ENCODE measurements around the gene SLC41A3. TPM values are rescaled to one million over a fixed set of nuclear protein-coding genes. Genes with fewer than 3 reads are reported as not detected.

Gene SLC41A3
- polyA plus RNA-seq, 3 donors from 2014 or later: 24.1 to 28.0 (median 25.4) TPM

DNA sequence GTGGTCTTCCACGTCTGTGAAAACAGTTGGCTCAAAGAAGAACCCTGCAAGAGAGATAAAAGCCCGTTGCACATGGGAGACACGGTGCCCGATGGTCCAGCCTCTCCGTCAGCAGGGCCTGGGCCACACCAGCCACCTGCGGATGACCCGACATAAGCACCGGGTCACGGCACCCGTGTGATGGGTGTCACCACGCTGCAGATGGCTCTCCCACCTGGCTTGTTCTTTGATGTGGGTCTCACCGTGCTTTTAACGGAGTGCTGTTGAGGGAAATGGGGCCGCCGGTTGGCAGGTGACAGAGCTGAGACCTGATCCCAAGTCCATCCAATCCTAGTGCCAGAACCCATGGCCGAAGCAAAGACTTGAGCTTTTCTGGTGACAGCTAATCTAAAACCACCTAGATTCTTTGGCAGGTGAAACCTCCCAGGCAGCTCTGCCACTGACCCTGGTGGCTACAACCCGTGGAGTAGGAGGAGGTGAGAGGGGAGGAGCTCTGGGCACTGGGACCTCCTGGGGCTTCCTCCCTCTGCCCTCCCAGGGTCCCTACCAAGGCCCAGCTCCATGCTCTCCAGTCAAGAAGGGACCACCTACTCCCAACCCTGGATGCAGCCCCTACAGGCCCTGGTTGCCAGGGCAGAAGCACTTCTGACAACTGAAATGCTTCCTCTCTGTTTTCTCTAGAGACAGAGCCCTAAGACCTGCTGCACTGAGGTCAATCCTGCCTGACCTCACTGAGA lies 23.4 kb upstream of the SLC41A3 start:
- H3K27ac Mint-ChIP-seq: no peak overlapping the region
- H3K4me3 Mint-ChIP-seq: no peak overlapping the region
- no peaks in the 10 kb centered on the region for H3K36me3 Mint-ChIP-seq
- H3K9me3 Mint-ChIP-seq: no peaks in the 10 kb centered on the region
- no peaks in the 10 kb centered on the region for H3K4me1 Mint-ChIP-seq
- peaks cover 2% of the 10 kb centered on the region in 3 donors for H3K27me3 Mint-ChIP-seq (ENCODE audit: low read depth in 3 of 3)
- DNase-seq: no peak

DNA sequence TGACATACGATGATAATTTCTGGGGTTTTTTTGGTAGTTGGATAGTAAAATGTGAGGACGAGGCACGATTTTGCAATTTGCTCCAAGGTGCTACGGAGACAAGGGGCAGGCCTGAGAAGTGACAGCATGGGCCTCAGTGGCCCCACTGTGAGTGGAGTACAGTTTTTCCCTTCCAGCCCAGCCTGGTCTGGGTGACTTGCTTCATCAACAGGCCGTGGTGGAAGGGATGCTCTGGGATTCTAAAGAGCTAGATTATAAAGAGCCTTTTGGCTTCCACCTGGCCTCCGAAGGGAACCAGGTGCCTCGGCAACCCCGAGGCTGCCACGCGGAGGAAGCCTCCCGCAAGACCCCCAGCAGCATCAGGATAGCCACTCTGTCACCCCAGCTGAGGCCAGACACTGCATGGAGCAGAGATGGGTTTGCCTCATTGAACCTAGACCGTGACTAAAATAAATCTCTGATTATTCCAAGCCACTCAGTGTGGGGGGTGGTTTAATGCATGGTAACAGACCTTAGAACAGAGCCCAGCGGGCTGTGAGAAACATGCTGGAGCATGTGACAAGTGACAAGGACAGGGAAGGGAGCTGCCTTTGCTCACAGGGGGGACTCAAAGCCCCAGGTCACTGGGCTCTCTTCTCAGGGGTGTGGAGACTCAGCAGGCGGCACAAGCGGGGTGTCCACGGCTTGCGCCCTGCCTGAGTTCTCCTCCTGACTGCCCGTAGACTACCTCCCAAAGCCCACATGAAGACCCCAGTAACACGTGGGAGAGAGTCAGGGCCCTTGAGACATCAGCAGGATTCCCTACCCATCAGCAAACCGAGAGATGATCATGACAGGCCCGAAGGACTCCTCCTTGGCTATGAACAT lies 22.6 kb upstream of the SLC41A3 start:
- H3K27ac Mint-ChIP-seq: no peak overlapping the region
- H3K4me3 Mint-ChIP-seq: no peak overlapping the region
- H3K27me3 Mint-ChIP-seq (ENCODE audit: low read depth in 3 of 3): peaks cover 2 to 3% (median 2%) of the 10 kb centered on the region in 3 donors
- no peaks in the 10 kb centered on the region for H3K36me3 Mint-ChIP-seq
- DNase-seq: no peak
- no peaks in the 10 kb centered on the region for H3K9me3 Mint-ChIP-seq
- H3K4me1 Mint-ChIP-seq: no peaks in the 10 kb centered on the region

- Mint-ChIP-seq H3K27ac (no peak overlapping the region), H3K27me3 (ENCODE audit: low read depth in 3 of 3) (peaks cover 2 to 3% (median 2%) of the 10 kb centered on the region in 3 donors), H3K4me3 (no peak overlapping the region), H3K36me3 (no peaks in the 10 kb centered on the region), H3K4me1 (no peaks in the 10 kb centered on the region), H3K9me3 (no peaks in the 10 kb centered on the region)
- no peak for DNase-seq
Observed at GRCh38 chr3:126105691-126106187, 21.8 kb upstream of the SLC41A3 start.

- DNase-seq: no peak
- peaks cover 0 to 3% (median 2%) of the 10 kb centered on the region in 3 donors for H3K27me3 Mint-ChIP-seq (ENCODE audit: low read depth in 3 of 3)
- no peak overlapping the region for H3K27ac Mint-ChIP-seq
Observed at GRCh38 chr3:126104742-126105605, 21.1 kb upstream of the SLC41A3 start.

GRCh38 chr3:126104028-126104635 lies 20.2 kb upstream of the SLC41A3 start:
- no peaks in the 10 kb centered on the region for H3K36me3 Mint-ChIP-seq

More at GRCh38 chr3:126104742-126105605, 21.1 kb upstream of the SLC41A3 start:
- H3K9me3 Mint-ChIP-seq: no peaks in the 10 kb centered on the region
- no peaks in the 10 kb centered on the region for H3K36me3 Mint-ChIP-seq
- no peaks in the 10 kb centered on the region for H3K4me1 Mint-ChIP-seq
- H3K4me3 Mint-ChIP-seq: no peak overlapping the region

GRCh38 chr3:126103121-126104027 lies 19.4 kb upstream of the SLC41A3 start:
- no peak for DNase-seq

More at GRCh38 chr3:126104028-126104635, 20.2 kb upstream of the SLC41A3 start:
- Mint-ChIP-seq H3K27ac (no peak overlapping the region), H3K4me3 (no peak overlapping the region), H3K4me1 (no peaks in the 10 kb centered on the region), H3K27me3 (ENCODE audit: low read depth in 3 of 3) (peaks cover 0 to 3% (median 0%) of the 10 kb centered on the region in 3 donors), H3K9me3 (no peaks in the 10 kb centered on the region)
- DNase-seq: no peak

GRCh38 chr3:126102530-126102951 lies 18.6 kb upstream of the SLC41A3 start:
- DNase-seq: no peak

More at GRCh38 chr3:126103121-126104027, 19.4 kb upstream of the SLC41A3 start:
- H3K4me1 Mint-ChIP-seq: no peaks in the 10 kb centered on the region
- no peak overlapping the region for H3K4me3 Mint-ChIP-seq
- H3K36me3 Mint-ChIP-seq: peaks cover 0 to under 1% (median 0%) of the 10 kb centered on the region in 3 donors
- H3K9me3 Mint-ChIP-seq: no peaks in the 10 kb centered on the region
- H3K27me3 Mint-ChIP-seq (ENCODE audit: low read depth in 3 of 3): peaks cover 0 to 2% (median 0%) of the 10 kb centered on the region in 3 donors
- no peak overlapping the region for H3K27ac Mint-ChIP-seq

GRCh38 chr3:126102011-126102410 lies 18.1 kb upstream of the SLC41A3 start:
- Mint-ChIP-seq H3K36me3 (peaks cover 0 to 6% (median 0%) of the 10 kb centered on the region in 3 donors), H3K27ac (no peak overlapping the region), H3K4me3 (no peak overlapping the region), H3K9me3 (peaks cover under 1 to 8% (median 4%) of the 10 kb centered on the region in 6 donors), H3K4me1 (no peaks in the 10 kb centered on the region), H3K27me3 (ENCODE audit: low read depth in 3 of 3) (peaks cover 0 to 2% (median 2%) of the 10 kb centered on the region in 3 donors)
- DNase-seq: no peak

More at GRCh38 chr3:126102530-126102951, 18.6 kb upstream of the SLC41A3 start:
- Mint-ChIP-seq H3K4me1 (no peaks in the 10 kb centered on the region), H3K36me3 (peaks cover 0 to 6% (median 0%) of the 10 kb centered on the region in 3 donors), H3K27me3 (ENCODE audit: low read depth in 3 of 3) (peaks cover 0 to 2% (median under 1%) of the 10 kb centered on the region in 3 donors), H3K4me3 (no peak overlapping the region), H3K9me3 (peaks cover 0 to 3% (median under 1%) of the 10 kb centered on the region in 6 donors), H3K27ac (no peak overlapping the region)

GRCh38 chr3:126101521-126101982 lies 17.6 kb upstream of the SLC41A3 start:
- H3K4me1 Mint-ChIP-seq: no peaks in the 10 kb centered on the region
- no peak for DNase-seq
- H3K27me3 Mint-ChIP-seq (ENCODE audit: low read depth in 3 of 3): peaks cover 0 to 2% (median 2%) of the 10 kb centered on the region in 3 donors
- peaks cover 4 to 12% (median 8%) of the 10 kb centered on the region in 6 donors for H3K9me3 Mint-ChIP-seq
- no peak overlapping the region for H3K4me3 Mint-ChIP-seq
- H3K36me3 Mint-ChIP-seq: peaks cover 0 to 6% (median 3%) of the 10 kb centered on the region in 3 donors
- no peak overlapping the region for H3K27ac Mint-ChIP-seq

DNA sequence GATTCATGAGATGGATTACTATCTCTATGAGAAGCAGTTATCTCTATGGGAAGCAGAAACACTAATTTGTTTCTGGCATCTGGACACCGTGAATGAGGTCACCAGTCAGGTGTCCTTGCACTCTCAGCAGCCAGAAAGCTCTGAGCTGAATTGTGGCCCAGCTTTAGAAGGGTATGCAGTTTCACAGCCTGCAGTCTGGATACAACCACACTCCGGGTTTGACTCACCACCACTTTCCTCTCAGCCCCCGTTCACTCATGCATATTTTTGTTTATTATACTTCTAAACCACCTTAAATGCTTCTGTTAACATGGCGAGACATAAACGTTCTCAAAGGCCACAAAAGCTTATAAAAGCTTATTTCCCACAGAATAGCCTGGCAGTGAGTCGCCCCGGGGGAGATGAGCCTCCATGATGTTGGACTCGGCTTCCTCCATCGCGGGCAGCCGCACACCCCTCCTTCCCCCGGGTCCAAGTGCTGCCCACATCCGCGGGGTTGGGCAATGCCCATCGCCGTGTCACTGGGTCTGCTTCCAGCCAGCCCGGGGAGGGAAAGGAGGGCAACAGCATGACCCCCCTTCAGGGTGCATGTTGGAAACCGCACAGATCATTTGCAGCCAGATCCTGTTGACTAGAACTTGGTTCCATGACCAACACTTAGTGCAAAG lies 16.8 kb upstream of the SLC41A3 start:
- Mint-ChIP-seq H3K4me3 (no peak overlapping the region), H3K27ac (no peak overlapping the region), H3K9me3 (peaks cover 10 to 20% (median 15%) of the 10 kb centered on the region in 6 donors), H3K4me1 (no peaks in the 10 kb centered on the region), H3K27me3 (ENCODE audit: low read depth in 3 of 3) (peaks cover 0 to 2% (median 2%) of the 10 kb centered on the region in 3 donors), H3K36me3 (peaks cover 0 to 6% (median 5%) of the 10 kb centered on the region in 3 donors)
- DNase-seq: no peak

DNA sequence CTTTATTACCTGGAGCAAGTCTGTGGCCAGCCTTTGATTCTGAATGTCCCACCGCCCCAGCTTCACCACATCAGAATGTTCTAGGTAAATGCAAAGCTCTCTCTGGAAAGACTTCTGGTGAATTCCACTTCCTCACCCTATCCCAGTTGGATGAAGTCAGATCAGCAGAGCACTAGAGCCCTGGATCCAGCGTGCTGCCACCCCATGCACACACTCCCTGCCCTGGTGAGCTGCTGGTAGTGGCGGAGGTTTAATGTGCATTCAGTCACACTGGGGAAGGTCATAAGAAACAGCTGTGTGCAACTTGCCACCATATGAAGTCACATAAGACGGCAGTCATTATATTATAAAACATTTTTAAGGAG lies 16.3 kb upstream of the SLC41A3 start:
- Mint-ChIP-seq H3K9me3 (peaks cover 14 to 25% (median 20%) of the 10 kb centered on the region in 6 donors), H3K4me3 (no peak overlapping the region), H3K27ac (no peak overlapping the region), H3K36me3 (peaks cover 5 to 10% (median 9%) of the 10 kb centered on the region in 3 donors), H3K4me1 (no peaks in the 10 kb centered on the region), H3K27me3 (ENCODE audit: low read depth in 3 of 3) (peaks cover 0 to 2% (median 2%) of the 10 kb centered on the region in 3 donors)
- no peak for DNase-seq
